IMR-90 (cell line): ENCODE measurements around the gene KCNMB2. TPM values are rescaled to one million over a fixed set of nuclear protein-coding genes. Genes with fewer than 3 reads are reported as not detected.

Experiments
- ATAC-seq: fragments of 200-7000 bp; cut with Tn5 transposase; 2 replicates; pipeline ENCODE4 v1.9.1; 2020; ENCODE audit warnings: low read depth, mild to moderate bottlenecking, moderate library complexity
- BruUV-seq: library from RNA; stranded (reverse); fragments of 400-500 nt; replicated peaks from 2 replicates; lab custom pipeline; 2021; lab: Mats Ljungman, UMichigan
- CTCF ChIA-PET: fragments of 300-600 bp; formaldehyde crosslinking; extraction: SDS; loops from one replicate; lab custom pipeline; 2021; ENCODE audit warnings: antibody characterized with exemption; lab: Yijun Ruan, JAX
- POLR2A ChIA-PET: fragments of 300-600 bp; sonication (Branson Sonifier 250); formaldehyde crosslinking; loops from one replicate; lab custom pipeline; 2022; ENCODE audit warnings: antibody characterized with exemption; ENCODE audit not compliant: unreplicated experiment; lab: Charles Lee
- DNase-seq: peaks from one replicate; pipeline ENCODE4 v3.0.0; 2013
- H2AFZ ChIP-seq: replicated peaks from 2 replicates; pipeline ENCODE3; 2013; ENCODE audit warnings: low read length, mild to moderate bottlenecking; ENCODE audit not compliant: poor library complexity
- H2AK5ac ChIP-seq: 2 replicates; pipeline ENCODE4 v1.6.1; 2013; ENCODE audit warnings: low read depth, low read length, inconsistent platforms
- H2AK9ac ChIP-seq: replicated peaks from 2 replicates; pipeline ENCODE3; 2013; ENCODE audit warnings: mild to moderate bottlenecking, low read depth, low read length, moderate library complexity; ENCODE audit not compliant: poor library complexity
- H2BK120ac ChIP-seq: 2 replicates; pipeline ENCODE4 v1.6.1; 2013; ENCODE audit warnings: low read depth, low read length, inconsistent platforms
- H2BK15ac ChIP-seq: 3 replicates; pipeline ENCODE4 v1.6.1; 2013; ENCODE audit warnings: low read depth, low read length, inconsistent platforms
- H2BK20ac ChIP-seq: 2 replicates; pipeline ENCODE4 v1.6.1; 2013; ENCODE audit warnings: low read depth, mild to moderate bottlenecking, inconsistent platforms, low read length, moderate library complexity
- H2BK5ac ChIP-seq: 2 replicates; pipeline ENCODE4 v1.6.1; 2013; ENCODE audit warnings: mild to moderate bottlenecking, low read depth, low read length, inconsistent platforms; ENCODE audit not compliant: poor library complexity, severe bottlenecking
- H3K14ac ChIP-seq: replicated peaks from 2 replicates; pipeline ENCODE4 v1.6.1; 2013; ENCODE audit warnings: low read depth, low read length, inconsistent platforms
- H3K18ac ChIP-seq: 2 replicates; pipeline ENCODE4 v1.6.1; 2013; ENCODE audit warnings: low read depth, low read length, control low read depth
- H3K23ac ChIP-seq: 2 replicates; pipeline ENCODE4 v1.6.1; 2013; ENCODE audit warnings: low read depth, low read length, inconsistent platforms
- H3K27ac ChIP-seq: 2 replicates; pipeline ENCODE4 v1.5.1; 2013; ENCODE audit warnings: mild to moderate bottlenecking, control low read depth, low read length; ENCODE audit not compliant: insufficient read depth
- H3K27me3 ChIP-seq: 2 replicates; pipeline ENCODE4 v1.6.1; 2013; ENCODE audit warnings: low read length; ENCODE audit not compliant: control insufficient read depth, insufficient read depth
- H3K36me3 ChIP-seq: 2 replicates; pipeline ENCODE4 v1.6.1; 2013; ENCODE audit warnings: low read length, mixed read lengths; ENCODE audit not compliant: control insufficient read depth, insufficient read depth
- H3K4ac ChIP-seq: 2 replicates; pipeline ENCODE4 v1.6.1; 2013; ENCODE audit warnings: low read depth, low read length, inconsistent platforms
- H3K4me1 ChIP-seq: 2 replicates; pipeline ENCODE4 v1.6.1; 2013; ENCODE audit warnings: low read length, mixed read lengths; ENCODE audit not compliant: control insufficient read depth, insufficient read depth
- H3K4me2 ChIP-seq: 2 replicates; pipeline ENCODE4 v1.6.1; 2013; ENCODE audit warnings: low read depth, mild to moderate bottlenecking, control low read depth, low read length, moderate library complexity
- H3K4me3 ChIP-seq: 2 replicates; pipeline ENCODE4 v1.5.1; 2013; ENCODE audit warnings: low read depth, mild to moderate bottlenecking, control low read depth, low read length, moderate library complexity; ENCODE audit not compliant: insufficient read depth
- H3K56ac ChIP-seq: 2 replicates; pipeline ENCODE4 v1.6.1; 2013; ENCODE audit warnings: low read length, inconsistent platforms; ENCODE audit not compliant: insufficient read depth; ENCODE audit errors: extremely low read depth
- H3K79me1 ChIP-seq, 2 experiments: 2 replicates each; pipeline ENCODE4 v1.6.1; 2013; ENCODE audit warnings: low read length in 2 of 2, inconsistent platforms in 1 of 2, low read depth in 1 of 2
- H3K9ac ChIP-seq: 2 replicates; pipeline ENCODE4 v1.6.1; 2013; ENCODE audit warnings: low read depth, low read length, control low read depth
- H3K9me1 ChIP-seq: 2 replicates; pipeline ENCODE4 v1.6.1; 2013; ENCODE audit warnings: low read length, inconsistent platforms; ENCODE audit not compliant: insufficient read depth
- H3K9me3 ChIP-seq: 2 replicates; pipeline ENCODE4 v1.6.1; 2013; ENCODE audit warnings: low read length; ENCODE audit not compliant: control insufficient read depth, insufficient read depth
- H4K20me1 ChIP-seq: 2 replicates; pipeline ENCODE4 v1.6.1; 2013; ENCODE audit warnings: low read length, inconsistent platforms; ENCODE audit not compliant: insufficient read depth
- H4K5ac ChIP-seq: 2 replicates; pipeline ENCODE4 v1.6.1; 2013; ENCODE audit warnings: mild to moderate bottlenecking, low read depth, low read length, control low read depth
- H4K8ac ChIP-seq, 2 experiments: 2 replicates each; pipeline ENCODE4 v1.6.1; 2013; ENCODE audit warnings: low read depth in 2 of 2, low read length in 2 of 2, control low read depth in 1 of 2, inconsistent platforms in 1 of 2
- H4K91ac ChIP-seq: 2 replicates; pipeline ENCODE4 v1.6.1; 2013; ENCODE audit warnings: low read depth, low read length, inconsistent platforms; ENCODE audit not compliant: insufficient read depth
- BHLHE40 ChIP-seq: fragments of 150-350 bp; IDR thresholded peaks from 2 replicates; pipeline ENCODE4 v1.6.1; 2016; ENCODE audit warnings: mild to moderate bottlenecking, low read depth, low read length
- CHD1 ChIP-seq: IDR thresholded peaks from 2 replicates; pipeline ENCODE4 v1.6.1; 2012; ENCODE audit warnings: low read depth, low read length, improper control_type of control experiment
- RCOR1 ChIP-seq: IDR thresholded peaks from 2 replicates; pipeline ENCODE4 v1.6.1; 2012; ENCODE audit warnings: mild to moderate bottlenecking, low read length, improper control_type of control experiment; ENCODE audit not compliant: insufficient replicate concordance
- RFX5 ChIP-seq: IDR thresholded peaks from 2 replicates; pipeline ENCODE4 v1.8.0; 2012; ENCODE audit warnings: low read depth, mild to moderate bottlenecking, low read length, moderate library complexity
- WGBS, 2 experiments: methylation state at CpG; one replicate each; pipeline versions ENCODE4 v1.1.5 to v1.1.7; 2013; ENCODE audit warnings: missing lambda C conversion rate in 2 of 2; ENCODE audit not compliant: insufficient read length in 1 of 2; ENCODE audit errors: extremely low coverage in 2 of 2; 5-methylcytosine and 5-hydroxymethylcytosine counted together
- dilution Hi-C: fragments of 300-500 bp; cut with HindIII; formaldehyde crosslinking; loops from one replicate; pipeline ENCODE4 v1.14.3; 2018; ENCODE audit warnings: low sequenced_read_pairs; ENCODE audit not compliant: unreplicated experiment
- in situ Hi-C: fragments of 300-500 bp; cut with MboI; formaldehyde crosslinking; loops from 3 replicates; pipeline ENCODE4 v1.14.3; 2019; ENCODE audit warnings: low sequenced_read_pairs, inconsistent platforms, mixed read lengths
- intact Hi-C: fragments of 100-400 bp; cut with micrococcal nuclease; formaldehyde crosslinking; loops from 2 replicates; pipeline ENCODE4 v1.10.0; 2022
- polyA plus RNA-seq, 3 experiments: library from polyadenylated mRNA; depleted of rRNA; stranded (reverse); fragments of >200 nt; gene quantifications; 2 replicates each; pipeline ENCODE4 v1.2.3, GENCODE V29; 2012; ENCODE audit warnings: low replicate concordance in 1 of 3
- total RNA-seq: library from RNA; depleted of rRNA; stranded (reverse); fragments of >200 nt; gene quantifications from 2 replicates; pipeline ENCODE4 v1.2.3, GENCODE V29; 2012

The KCNMB2 gene
- total and polyA plus RNA-seq, 2 of the 4 experiments (the other 2 are of a cell fraction) = not detected

DNA sequence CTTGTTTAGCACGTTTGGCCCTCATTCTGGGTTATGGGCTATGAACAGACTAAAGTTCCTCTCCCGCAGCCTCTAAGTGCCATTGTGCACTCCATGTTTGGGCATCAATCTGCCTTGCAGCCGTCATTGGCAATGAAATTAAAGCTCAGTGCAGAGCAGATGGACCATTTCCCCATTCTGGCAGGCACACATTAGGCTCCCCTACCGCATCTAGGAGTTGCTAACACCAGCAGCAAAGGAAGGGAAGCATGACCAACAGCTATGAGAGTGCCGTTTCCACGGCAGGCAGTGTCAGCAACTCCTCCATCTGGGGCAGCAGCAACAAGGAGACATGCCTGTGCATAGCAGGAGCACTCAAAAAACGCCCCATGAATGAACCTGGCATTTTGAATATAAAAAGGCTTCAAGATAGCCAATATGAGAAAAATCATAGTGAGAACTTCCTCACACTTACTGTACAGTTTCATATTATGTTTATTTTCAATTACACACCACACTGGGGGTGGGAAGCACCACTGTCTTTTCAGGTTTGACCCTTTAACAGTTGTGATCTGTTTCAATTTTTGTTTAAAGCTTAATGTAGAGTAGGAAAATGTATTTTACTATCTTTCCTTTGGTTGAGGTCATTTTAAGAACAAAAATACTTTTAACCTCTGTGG is 218.7 kb downstream of the KCNMB2 start:
- Histone ChIP-seq H2BK15ac (no peak overlapping the region), H3K9ac (no peak overlapping the region), H3K56ac (no peak overlapping the region), H2BK5ac (no peak overlapping the region), H2BK20ac (no peak overlapping the region), H3K14ac (no peak overlapping the region), H3K27ac (no peak overlapping the region), H2BK120ac (no peak overlapping the region), H3K27me3 (no peaks in the 10 kb centered on the region), H3K79me1 (no peaks in the 10 kb centered on the region), H3K4me3 (no peak overlapping the region), H4K20me1 (no peaks in the 10 kb centered on the region), H3K36me3 (no peaks in the 10 kb centered on the region), H4K8ac (no peak overlapping the region), H3K23ac (no peak overlapping the region), H4K5ac (no peak overlapping the region), H2AK9ac (no peak overlapping the region), H4K91ac (no peak overlapping the region), H3K18ac (no peak overlapping the region), H3K4me2 (no peak overlapping the region), H3K9me3 (no peaks in the 10 kb centered on the region), H2AK5ac (no peak overlapping the region), H2AFZ (no peak overlapping the region), H3K4me1 (no peaks in the 10 kb centered on the region), H3K4ac (no peak overlapping the region), H3K9me1 (no peaks in the 10 kb centered on the region)
- POLR2A ChIA-PET = no interaction called here
- 0% methylated on average over 2 of the region's 7 CpGs; no CpG with 5 or more reads in 1 of the 2 experiments for WGBS, 2 experiments
- BruUV-seq = no TSS peak
- TF ChIP-seq CHD1 (no peak), RFX5 (no peak), RCOR1 (no peak), BHLHE40 (no peak)
- dilution Hi-C loops = no loop called here
- DNase-seq (no peak), ATAC-seq (no peak)
- CTCF ChIA-PET = no interaction called here
- in situ Hi-C loops = no loop called here
- intact Hi-C loops = no loop called here
